Upper lobe of left lung (tissue), 4 donors: ENCODE data around the gene MON2.

Source experiments
- CTCF ChIP-seq, 6 experiments: fragments of 450-650 bp in 4 of 6; fragments of 200-600 bp in 2 of 6; sonication (generic) in 2 of 6; IDR thresholded peaks; one replicate each; pipeline ENCODE4 v1.5.1; 2016 to 2019; ENCODE audit warnings: antibody characterized with exemption in 6 of 6
- EP300 ChIP-seq, 4 donors: sonication (generic); formaldehyde crosslinking; IDR thresholded peaks; one replicate each; pipeline ENCODE4 v1.5.1; 2017; ENCODE audit warnings: antibody characterized with exemption in 4 of 4, control low read depth in 2 of 4
- POLR2A ChIP-seq, 4 donors: fragments of 450-650 bp; IDR thresholded peaks; one replicate each; pipeline ENCODE4 v1.5.1; 2016 to 2017; ENCODE audit warnings: antibody characterized with exemption in 4 of 4, mild to moderate bottlenecking in 2 of 4
- POLR2AphosphoS5 ChIP-seq, 2 donors: sonication (generic); formaldehyde crosslinking; IDR thresholded peaks; one replicate each; pipeline ENCODE4 v1.5.1; 2017; ENCODE audit warnings: antibody characterized with exemption in 2 of 2

DNA sequence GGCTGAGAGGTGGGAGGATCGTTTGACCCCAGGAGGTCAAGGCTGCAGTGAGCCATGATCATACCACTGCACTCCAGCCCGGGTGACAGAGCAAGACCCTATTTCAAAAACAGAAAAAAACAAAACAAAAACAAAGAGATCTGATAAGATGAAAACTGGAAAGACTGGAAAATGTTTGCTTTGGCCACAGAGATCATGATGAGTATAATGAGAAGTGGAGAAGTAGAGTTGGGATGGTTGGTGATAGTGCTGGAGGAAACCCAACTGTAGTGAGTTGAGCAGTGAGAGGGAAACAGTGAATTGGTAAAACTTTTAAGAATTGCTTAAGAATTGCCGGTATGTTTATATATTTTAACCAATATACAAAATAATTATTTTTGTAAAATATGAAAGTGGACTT is 39.2 kb downstream of the MON2 start:
- no peak for TF ChIP-seq POLR2A (IDR thresholded peaks at IDR 0.05)
- TF ChIP-seq CTCF (IDR thresholded peaks at IDR 0.05) = no peak
- no peak for TF ChIP-seq POLR2AphosphoS5 (IDR thresholded peaks at IDR 0.05)
- no peak for TF ChIP-seq EP300 (IDR thresholded peaks at IDR 0.05)
